CD4-positive, alpha-beta T cell treated with Interleukin-15 for 4 hours (primary cell): Measurements from ENCODE around the gene TRABD2A.

ENCODE experiments used
- DNase-seq: peaks from one replicate; pipeline ENCODE4 v3.0.0-alpha.2; 2020; ENCODE audit warnings: low spot score

Gene TRABD2A

GRCh38 chr2:84816426-84817026 is 64.4 kb downstream of the TRABD2A start:
- no peak for DNase-seq

GRCh38 chr2:84815146-84815545 is 65.7 kb downstream of the TRABD2A start:
- no peak for DNase-seq

DNA sequence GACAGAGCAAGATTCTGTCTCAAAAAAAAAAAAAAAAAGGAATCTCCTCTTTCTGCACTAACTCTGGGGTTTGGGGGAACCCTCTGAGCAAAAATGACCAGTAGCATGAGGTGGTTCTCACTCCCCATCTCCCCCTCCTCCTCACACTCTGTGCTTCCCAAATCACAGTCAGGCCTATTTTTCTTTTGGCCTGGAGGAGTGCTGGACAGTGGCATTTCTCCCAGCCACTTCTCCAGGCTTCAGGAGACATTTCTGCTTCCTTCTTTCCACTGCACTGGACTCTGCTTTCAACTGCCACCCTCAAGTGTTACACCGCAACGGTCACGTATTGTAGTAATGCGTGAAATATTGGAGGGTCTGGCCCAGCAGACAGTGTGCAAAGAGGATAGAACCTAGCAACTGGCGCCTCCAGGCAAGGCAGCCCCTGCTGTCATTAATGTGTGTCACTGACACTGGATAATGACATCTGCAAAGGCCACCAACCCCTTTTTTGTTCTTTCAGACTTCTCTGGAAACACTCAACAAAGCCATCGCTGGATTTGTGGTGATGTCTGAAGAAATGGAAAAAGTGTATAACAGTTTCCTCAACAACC is 68.9 kb downstream of the TRABD2A start:
- DNase-seq, result no peak

- no peak for DNase-seq
Observed at GRCh38 chr2:84808279-84808678, 72.6 kb downstream of the TRABD2A start.

DNA sequence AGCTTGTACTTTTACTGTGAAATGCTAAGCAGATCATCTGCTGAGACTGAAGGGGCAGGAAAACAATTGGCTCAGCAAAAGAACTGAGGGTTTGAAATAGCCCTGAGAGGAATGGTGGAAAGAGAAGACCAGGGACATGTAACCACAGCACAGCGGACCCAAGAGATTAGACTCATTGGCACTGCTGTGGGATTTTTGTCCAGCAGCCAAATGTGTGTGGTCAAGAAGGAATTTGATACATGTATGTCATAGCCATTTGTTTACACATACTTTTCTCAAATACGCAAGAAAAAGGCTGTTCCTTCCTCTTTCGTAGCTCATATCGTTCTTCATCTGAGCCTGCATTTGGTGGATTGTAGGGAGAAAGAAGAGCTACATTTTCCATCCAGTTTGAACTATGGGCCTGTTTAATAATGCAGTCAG is 73.8 kb downstream of the TRABD2A start:
- no peak for DNase-seq

- no peak for DNase-seq
Observed at GRCh38 chr2:84805250-84805958, 75.5 kb downstream of the TRABD2A start.

GRCh38 chr2:84801811-84802210 is 79.1 kb downstream of the TRABD2A start:
- DNase-seq, result no peak

DNA sequence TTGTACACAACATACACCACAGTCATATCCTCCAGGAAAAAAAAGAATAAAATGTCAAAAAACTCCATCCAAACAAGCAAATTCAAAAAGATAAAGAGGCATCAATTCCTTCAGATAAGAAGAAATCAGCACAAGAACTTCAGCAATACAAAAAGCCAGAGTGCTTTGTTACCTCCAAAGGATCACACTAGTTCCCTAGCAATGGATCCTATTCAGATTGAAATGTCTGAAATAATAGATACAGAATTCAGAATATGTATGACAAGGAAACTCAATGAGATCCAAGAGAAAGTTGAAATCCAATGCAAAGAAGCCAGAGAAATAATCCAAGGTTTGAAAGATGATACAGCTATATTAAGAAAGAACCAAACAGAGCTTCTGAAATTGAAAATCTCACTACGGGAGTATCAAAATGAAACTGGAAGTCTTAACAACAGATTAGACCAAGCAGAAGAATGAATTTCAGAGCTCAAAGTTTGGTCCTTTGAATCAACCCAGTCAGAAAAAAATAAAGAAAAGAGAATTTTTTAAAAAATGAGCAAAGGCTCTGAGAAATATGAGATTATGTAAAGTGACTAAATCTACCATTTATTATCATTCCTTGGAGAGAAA is 80.6 kb downstream of the TRABD2A start:
- no peak for DNase-seq

GRCh38 chr2:84799772-84800171 is 81.1 kb downstream of the TRABD2A start:
- DNase-seq, result no peak

- no peak for DNase-seq
Observed at GRCh38 chr2:84797271-84797670, 83.6 kb downstream of the TRABD2A start.

- no peak for DNase-seq
Observed at GRCh38 chr2:84796798-84797197, 84.1 kb downstream of the TRABD2A start.

DNA sequence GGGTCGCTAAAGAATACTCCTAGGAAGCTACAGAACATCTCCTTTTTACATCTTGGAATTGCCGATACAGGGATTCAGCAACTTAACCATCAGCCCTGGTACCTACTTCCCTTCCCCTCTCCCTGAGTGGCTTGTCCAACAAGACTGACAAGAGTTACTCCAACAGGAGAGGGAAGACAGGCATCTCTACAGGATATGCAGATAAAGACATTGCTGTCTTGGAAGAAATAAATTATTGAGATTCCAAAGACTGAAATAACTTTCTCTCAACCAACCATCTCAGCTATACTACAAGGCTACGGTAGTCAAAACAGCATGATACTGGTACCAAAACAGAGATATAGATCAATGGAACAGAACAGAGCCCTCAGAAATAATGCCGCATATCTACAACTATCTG is 87.2 kb downstream of the TRABD2A start:
- DNase-seq, result no peak

- DNase-seq, result no peak
Observed at GRCh38 chr2:84792856-84793522, 87.9 kb downstream of the TRABD2A start.

DNA sequence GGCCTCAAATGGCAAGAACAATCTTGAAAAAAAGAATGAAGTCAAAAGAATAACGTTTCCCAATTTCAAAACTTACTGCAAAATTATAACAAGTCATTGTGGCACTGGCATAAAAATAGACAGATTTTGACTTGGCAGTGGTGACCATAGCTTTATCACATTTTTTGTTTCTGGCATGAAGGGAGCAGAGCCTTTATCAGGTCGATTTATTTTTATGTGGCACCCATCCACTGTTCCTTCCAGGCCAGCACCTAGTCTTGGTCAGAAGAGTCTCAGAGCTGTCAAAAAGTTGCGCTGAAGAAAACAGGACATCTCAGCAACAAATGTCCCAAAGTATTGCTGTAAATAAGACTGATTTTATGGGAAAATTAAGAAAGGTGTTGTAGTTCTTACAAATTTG is 92.4 kb downstream of the TRABD2A start:
- no peak for DNase-seq

DNA sequence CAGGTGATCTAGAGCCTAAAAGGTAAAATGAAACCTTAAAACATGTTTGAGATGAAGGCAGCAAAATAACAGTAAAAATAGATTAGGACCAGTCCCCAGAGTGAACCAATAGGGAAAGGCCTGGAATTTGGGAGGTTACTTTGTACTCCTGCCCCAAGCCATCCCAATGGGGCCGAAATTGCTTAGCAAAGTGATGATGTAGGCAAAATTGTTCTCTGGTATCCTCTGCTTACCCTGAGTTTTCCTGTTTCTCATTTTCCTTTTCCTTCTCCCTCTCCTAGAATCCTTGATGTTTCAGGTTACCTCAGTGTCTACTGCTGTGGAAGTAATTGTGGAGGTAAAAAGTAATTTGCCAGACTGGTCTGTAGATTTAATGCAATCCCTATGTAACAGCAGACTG is 92.9 kb downstream of the TRABD2A start:
- DNase-seq, result no peak

GRCh38 chr2:84786601-84787000 is 94.3 kb downstream of the TRABD2A start:
- DNase-seq, result no peak

- DNase-seq, result no peak
Observed at GRCh38 chr2:84785950-84786349, 94.9 kb downstream of the TRABD2A start.

DNA sequence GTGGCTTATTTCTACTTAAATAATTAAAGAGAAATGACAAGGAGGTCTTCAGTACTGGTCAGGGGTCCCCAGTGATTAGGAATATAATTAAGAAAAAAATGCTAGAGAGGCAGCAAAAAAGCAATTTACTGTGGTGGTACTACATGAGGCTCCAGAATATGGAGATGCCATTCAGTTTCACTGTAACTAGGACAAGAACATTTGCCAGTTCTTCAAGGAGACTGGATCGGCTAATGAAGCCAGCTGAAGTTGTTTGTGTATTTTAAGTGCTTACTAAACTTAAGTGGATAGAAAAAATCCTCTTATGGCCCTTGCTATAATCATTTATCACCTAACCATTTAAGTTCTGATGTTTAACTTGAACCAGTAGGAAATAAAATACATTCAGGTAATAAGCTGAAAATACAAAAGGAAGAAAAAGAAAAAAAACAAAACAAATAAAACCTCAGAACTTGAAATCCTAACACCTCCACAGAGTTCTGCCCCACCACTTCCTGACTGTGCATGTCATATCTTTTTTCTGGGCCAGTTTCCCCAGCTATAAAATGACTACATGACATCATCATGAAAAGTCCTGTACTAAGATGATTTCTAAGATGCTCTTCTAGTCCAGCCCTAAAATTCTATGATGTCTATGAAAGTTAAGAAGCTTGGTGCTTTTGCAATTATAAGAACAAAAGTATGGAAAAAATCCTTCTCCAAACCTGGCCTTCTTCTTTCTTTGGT is 98.0 kb downstream of the TRABD2A start:
- peak; percentile 74 for DNase-seq

DNA sequence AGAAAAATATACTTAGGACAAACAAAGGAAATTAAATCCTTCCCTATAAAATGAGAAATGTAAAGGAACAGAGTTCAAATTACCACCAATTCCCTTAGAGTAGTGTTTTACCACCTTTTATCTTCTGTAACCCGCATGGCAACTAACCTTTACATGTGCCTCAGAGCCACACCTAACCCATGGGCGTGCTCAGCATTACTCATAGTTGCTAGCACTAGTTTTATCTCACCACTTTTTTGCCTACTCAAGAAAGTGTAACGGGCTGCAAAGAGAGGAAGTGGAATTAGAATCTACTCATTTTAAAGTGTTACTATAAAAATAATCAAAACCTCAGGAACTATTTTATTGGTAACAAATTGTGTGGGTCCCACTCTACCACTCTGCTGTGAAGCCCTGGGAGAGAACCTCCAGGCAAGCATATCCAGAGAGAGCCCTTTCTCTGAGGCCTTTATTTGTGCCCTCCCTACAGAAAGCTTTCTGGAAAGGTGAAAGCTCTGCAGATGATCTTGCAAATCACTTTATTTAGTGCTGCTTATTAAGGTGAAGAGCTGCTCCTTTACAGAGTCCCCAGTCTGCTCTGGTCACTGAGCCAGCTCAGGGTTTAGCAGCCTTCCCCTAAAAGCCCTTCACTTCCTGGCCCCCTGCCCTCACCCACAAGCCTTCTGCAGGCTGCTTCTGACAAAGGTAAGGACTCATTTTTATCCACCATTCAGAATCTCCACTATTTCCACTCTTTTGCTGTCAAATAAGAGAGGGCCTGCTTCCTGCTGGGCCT is 98.8 kb downstream of the TRABD2A start:
- peak; percentile 80 for DNase-seq

GRCh38 chr2:84779781-84780180 is 101.1 kb downstream of the TRABD2A start:
- DNase-seq, result no peak
